COLO668 (cell line): ENCODE data around the gene ILDR2.
"Not testable (repeated sequence)": the region's sequence is repeated elsewhere in the genome, so short reads cannot be mapped to it uniquely, and the experiment has no call there.

Experiments
- DNase-seq: peaks from one replicate; lab custom pipeline; 2025; ENCODE audit not compliant: unreplicated experiment; lab: John Stamatoyannopoulos, UW

ILDR2 gene

DNA sequence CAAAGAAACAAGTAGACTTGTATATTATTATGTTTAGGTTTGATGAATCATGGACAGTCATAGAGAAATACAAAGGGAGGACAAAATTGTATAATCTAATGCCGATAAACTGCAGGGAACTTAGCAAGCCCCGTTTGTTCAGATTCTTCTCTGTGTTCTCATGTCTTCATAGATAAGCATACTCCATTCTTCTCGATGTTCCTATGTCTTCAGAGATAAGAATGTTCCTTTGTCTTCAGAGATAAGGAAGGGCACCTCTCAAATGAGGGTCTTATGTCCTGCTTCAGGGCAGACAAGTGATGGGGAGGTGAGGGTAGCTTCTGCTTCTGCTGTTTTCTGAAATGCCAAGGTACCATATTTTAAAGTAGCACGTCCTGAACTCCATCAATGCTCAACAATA is 79.6 kb downstream of the ILDR2 start:
- DNase-seq, result no peak

DNA sequence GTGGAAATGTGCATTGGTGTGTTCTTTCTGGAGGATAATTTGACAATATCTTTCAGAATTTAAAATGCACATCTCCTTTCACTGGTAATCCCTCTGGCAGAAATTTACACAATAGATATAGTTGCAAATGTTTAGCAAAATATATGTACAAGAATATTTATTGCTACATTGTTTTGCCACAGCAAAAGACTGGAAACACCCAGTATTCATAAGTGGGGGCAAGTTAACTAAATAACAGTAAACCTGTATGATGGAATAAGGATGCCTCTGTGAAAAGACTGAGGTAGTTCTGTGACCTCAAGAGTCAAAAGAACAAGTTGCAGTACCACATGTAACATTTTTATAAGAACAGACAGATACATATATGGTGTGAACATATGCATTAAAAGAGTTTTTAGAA is 85.6 kb downstream of the ILDR2 start:
- no peak for DNase-seq

DNA sequence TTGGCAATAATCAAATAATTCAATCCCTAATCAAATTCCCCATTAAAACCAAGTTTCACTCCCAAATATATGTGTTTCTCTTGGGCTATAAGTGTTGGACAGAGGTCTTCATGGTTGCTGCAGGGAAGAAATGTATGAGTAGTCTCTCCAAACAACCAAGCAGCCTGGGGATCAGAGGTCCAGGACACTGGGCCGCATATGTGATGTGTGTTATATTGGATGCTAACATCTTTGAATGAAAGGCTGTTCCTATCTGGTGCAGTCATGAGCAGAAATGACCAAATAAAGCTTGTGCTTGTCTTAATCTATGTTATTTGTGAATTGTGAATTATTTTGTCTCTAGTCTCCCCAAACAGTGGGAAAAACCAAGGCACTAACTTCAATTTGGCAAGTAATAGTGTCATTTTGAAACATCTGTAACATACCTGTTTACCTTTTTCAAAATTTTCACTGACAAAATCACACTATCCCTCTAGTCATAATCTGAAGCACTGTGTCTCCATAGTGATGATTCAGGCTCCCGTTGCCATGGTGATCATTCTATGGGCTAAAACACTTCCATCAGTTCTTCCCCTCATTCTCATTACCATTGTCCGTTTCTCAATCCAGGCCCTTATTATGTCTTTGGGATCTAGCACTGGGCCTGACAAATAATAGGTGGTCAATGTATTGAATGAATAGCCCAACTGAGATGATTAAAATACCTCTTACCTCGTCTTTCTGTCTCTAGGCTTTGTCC is 86.8 kb downstream of the ILDR2 start:
- DNase-seq, result no peak

DNA sequence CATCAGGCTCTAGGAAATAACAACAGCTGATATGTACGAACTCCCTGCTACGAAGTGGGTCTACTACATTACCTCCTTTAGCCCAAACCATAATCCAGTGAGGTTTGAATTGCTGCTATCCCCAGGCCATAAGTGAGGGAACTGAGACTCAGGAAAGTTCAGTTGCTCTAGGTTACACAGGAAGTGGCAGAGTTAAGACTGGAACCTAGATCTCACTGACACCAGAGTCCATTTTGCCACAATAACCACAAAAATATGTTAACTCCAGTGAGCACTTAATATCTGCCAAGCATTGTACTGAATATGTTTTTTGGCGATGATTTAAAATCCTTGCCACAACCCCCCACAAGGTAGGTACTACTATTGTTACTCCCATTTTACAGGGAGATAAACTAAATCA is 90.4 kb downstream of the ILDR2 start:
- no peak for DNase-seq

DNA sequence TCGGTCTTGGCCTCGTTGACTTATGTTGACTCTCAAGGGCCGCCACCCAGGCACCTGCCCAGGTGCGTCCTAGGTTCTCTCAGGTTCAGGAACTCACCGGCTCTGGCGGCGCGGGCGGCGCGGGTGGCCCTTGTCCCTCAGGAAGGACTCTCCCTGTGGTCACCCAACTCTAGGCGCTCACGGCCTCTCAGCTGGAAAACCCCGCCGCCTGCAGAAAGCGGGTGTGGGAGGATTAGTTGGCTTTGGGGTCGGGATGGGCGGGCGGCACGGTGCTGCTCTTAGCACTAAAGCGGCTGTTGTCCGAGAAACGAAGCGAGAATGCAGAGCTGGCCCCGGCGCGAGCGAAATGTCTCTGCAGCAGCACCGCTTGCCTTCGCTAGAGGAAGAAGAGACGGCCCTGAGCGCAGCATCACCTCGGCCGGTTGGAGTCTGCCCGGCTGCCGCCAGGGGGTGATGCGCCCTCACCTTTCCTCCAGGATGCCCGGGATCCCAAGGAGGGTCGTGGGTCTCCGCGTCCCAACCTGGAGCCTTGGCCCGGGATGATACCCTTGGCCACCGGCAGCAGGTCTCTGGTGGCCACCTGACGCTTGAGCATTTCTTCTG is 91.2 kb downstream of the ILDR2 start:
- DNase-seq, result peak; percentile 74

DNA sequence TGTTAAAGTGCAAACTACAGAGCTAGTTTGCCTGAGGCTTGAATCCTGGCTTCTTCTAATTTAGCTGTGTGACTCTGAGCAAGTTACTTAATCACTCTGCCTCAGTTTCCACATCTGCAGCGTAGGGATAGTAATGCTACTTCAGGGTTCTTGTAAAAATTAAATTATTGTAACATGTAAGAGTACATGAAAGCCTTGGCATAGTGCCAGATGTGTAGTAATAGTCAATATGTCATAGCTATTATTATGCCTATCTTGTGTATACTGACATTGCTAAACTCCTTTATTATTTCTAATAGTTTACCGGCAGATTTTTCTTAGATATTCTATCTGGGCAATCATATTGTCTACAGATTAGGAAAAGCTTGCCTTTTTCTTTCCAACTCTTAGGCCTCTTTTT is 92.4 kb downstream of the ILDR2 start:
- no peak for DNase-seq

DNA sequence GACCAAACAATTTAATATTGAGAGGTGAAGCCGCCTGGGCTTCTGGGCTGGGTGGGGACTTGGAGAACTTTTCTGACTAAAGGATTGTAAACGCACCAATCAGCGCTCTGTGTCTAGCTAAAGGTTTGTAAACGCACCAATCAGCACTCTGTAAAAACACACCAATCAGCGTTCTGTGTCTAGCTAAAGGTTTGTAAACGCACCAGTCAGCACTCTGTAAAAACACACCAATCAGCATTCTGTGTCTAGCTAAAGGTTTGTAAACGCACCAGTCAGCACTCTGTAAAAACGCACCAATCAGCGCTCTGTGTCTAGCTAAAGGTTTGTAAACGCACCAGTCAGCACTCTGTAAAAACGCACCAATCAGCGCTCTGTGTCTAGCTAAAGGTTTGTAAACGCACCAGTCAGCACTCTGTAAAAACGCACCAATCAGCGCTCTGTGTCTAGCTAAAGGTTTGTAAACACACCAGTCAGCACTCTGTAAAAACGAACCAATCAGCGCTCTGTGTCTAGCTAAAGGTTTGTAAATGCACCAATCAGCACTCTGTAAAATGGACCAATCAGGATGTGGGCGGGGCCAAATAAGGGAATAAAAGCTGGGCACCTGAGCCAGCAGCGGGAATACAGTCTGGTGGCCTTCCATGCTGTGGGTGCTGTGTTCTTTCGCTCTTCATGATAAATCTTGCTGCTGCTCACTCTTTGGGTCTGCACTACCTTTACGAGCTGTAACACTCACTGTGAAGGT is 97.0 kb downstream of the ILDR2 start:
- DNase-seq, result not testable (repeated sequence)

DNA sequence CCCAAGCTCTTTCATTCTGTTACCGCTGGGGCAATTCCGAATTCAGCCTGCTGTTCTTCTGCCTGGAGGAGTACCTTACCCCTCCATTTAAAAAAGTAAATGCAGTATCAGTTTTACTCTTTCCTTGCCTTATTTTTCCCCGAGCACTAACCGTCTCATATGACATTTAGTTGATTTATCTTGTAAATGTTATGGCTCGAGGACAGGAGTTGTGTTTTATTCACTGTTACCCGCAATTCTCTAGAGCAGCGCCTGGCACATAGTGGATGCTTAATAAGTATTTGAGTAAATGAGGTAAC is 98.9 kb downstream of the ILDR2 start:
- DNase-seq, result no peak

DNA sequence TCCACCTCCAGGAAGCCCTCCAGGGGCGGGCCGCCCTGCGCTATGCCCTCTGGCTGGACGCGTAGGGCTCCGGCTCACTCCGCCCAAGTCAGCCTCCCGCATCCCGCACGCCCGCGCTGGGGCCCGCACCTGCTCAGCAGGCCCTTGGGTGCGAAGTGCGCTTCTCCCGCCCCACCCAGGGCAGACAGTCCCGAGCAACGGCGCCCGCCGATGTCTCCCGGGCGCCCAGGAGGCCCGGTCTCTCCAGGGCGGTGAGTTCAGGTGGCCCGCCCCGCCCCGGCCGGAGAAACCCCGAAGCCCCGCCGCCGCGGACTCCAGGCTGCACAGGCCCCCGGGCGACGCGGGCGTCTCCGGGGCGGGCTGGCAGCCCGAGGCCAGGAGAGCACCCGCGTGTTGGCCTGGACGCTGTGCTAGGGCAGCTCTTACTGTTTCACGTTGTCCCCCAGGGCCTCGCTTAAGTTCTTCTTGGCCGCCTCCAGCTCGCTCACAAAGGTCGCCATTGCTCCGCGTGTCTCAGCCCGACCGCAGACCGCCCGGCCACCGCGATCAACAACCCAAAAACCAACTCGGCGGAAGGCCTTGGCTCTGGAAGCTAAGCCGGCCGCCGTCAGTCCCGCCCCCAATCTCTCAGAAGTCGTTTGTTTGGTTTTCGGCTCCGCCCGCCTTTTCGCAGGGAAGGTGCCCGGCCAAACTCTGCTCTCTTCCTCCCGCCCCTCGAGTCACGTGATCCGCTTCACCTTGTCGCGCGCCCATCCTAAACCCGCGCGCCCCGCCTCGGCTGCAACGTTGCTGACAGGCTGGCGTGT is 99.4 kb downstream of the ILDR2 start, which contains the start of gene TADA1:
TSS of gene TADA1 (minus strand) at position 531 of the 806 bp plus-strand sequence. CDS start at position 500, 31 bp downstream.
- DNase-seq, result peak; percentile 99

DNA sequence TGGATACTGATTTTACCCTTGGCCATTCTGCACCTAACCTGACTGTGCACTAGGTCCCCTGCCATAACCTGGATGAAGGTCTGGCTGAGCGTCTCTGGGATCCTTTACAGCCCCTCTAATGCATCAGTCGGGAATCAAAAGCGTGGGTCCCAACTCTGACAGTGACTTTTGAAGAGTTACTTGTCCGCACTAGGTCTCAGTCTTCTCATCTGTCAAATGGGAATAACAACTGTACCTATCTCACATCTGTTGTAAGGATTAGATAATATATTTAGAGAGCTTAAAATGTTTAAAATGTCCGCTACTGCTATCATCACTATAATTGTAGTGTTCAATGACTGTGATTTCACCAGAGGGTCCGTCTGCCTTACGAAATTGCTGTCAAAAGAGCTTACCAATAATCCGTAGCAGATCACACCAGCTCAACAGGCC is 100.0 kb downstream of the ILDR2 start:
- DNase-seq, result no peak

DNA sequence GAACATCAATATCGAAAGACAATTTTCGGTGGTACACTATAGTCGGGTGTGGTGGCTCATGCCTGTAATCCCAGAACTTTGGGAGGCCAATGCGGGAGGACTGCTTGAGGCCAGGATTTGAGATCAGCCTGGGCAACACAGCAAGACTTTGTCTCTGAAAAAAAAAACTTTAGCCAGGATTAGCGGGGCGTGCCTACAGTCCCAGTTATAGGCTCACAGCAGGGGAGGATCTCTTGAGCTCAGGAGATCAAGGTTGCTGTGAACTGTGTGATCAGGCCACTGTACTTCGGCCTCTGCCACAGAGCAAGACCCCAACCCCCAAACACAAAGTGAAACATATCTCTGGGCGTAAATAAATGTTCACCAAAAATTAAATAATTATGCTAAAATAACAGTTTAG is 100.9 kb downstream of the ILDR2 start:
- DNase-seq, result no peak

DNA sequence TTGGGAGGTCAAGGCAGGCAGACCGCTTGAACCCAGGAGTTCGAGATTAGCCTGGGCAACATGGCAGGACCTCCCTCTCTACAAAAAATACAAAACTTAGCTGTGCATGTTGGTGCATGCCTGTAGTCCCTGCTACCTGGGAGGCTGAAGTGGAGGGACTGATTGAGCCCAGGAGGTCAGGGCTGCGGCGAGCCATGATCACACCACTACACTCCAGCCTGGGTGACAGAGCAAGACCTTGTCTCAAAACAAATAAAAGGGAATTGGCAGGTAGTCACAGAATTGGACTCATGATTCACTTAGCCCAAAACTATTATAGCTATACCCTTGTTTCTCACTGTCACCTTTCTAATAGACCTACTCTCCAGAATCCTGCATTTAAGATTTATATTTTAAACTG is 104.8 kb downstream of the ILDR2 start:
- no peak for DNase-seq

DNA sequence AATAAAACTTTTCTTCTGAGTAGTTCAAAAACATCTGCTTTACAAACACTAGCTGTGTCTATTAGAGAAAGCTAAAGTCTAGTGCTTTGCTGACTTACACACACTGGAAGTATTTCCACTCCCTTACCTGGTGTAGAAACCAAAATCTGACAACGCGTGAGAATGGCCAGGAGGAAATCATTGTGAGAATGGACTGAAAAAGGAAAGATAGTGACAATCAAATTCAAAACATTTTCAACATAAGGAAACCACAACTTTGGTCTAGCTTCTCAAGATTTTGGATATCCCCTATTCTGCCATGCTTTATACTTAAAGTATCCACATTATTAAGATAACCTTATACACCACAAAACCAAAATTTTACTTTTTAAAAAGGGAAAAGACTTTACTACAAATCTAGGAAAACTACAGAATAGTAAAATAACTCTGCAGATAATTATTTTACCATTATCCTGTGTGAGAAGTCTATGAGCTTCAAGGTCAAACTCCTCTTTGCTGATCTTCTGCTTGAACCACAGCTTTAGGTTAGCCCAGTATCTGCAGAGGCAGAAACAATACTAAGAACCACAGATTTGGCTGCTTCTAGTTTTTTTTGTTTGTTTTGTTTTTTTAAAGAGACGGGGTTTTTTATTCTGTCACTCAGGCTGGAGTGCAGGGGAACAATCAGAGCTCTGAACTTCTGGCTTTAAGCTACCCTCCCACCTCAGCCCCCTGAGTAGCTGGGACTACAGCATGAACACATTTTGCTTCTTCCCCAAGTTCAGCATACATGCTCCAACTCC is 105.8 kb downstream of the ILDR2 start:
- DNase-seq, result no peak

DNA sequence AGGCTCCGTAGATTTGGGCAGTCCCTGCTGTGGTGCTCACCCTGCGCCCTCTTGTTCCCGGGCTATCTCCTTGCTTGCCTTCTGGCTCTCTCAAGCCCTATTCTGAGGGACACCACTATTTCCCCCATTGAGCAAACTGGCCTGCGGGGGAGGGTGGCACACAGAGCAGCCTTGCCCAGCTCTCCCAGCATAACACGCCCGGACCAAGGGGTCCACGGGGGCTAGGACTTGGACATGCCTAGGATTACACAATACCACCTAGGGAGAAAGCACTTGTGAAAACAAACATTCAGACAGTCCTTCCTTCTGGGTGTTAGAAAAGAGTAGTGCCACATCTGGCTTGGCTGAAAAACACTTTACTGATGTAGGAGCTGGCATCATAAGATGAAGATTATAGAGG is 106.7 kb downstream of the ILDR2 start:
- DNase-seq, result no peak

DNA sequence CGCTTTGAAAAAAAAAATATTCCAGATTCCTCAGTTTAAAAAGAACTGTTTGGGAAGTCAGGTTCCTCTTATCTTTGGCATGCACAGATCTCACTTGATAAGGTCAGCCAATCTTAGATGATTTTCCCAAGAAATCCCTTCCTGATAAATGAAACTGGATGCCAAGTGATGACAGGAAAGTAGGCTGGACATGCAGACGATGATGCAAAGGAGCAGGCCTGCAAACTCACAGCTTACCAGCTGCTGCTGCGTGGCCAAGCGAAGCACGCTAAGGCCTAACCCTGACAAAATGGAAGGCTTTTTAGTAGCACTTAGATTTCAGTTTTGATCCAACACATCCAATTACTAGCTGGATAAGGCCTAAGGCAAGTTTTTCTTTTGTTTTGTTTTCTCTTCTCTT is 109.4 kb downstream of the ILDR2 start:
- DNase-seq, result no peak

DNA sequence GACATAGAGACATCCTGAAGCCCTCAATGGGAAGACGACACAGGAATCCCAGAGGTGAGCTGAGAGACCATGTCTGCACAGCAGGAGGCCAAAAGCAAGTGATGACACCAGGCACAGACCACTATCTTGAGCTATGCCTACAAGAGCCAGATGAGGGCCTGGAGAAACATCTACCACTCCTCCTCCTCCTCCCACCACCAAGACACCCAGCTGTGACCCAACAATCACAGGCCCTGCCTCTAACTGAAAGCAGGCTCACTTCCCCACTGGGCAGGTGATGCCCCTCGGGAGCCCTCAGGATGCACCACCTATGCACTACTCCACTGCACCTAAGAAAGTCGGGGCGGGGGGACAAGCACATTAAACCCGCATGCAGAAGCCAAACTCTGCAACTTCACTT is 115.7 kb downstream of the ILDR2 start:
- no peak for DNase-seq

DNA sequence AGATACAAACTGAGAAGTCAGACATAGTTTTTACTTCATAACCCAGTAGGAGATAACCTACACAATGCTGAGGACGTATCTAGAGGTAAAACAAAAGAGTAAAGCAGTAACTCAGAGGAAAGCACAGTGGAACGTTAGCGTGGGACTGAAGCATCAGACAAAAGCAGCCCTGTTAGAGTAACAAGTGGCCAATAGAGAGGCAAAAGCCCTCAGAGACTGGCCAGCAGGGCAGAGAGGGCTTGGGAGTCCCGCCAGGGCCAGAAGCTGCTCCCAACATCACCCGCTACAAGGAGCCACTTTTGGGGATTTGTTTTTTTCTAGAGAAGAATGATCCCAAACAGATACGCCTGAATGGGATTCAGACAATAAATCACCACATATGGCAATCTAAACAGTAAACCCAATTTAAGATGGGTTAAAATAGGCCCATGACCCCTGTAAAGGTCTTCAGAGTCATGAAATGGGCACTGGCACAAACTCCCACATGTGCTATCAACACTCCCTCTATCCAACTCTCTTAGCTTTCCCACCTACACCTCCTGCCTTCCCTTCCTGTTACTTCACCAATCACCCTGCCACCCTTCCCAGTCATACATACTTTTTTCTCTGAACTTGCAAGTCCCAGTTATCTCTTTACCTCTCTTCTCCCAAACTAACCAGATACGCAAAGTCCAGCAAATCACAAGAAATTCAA is 116.5 kb downstream of the ILDR2 start:
- no peak for DNase-seq
